KG1 (cell line): ENCODE results near the gene ZNF467.

Experiments
- DNase-seq: peaks from one replicate; lab custom pipeline; 2025; lab: John Stamatoyannopoulos, UW

Gene ZNF467

GRCh38 chr7:149727899-149728476 is 45.4 kb downstream of the ZNF467 start:
- DNase-seq: no peak

GRCh38 chr7:149727053-149727898 is 46.1 kb downstream of the ZNF467 start:
- no peak for DNase-seq

GRCh38 chr7:149725916-149726315 is 47.5 kb downstream of the ZNF467 start:
- no peak for DNase-seq

GRCh38 chr7:149725426-149725821 is 48.0 kb downstream of the ZNF467 start:
- no peak for DNase-seq

GRCh38 chr7:149724661-149725425 is 48.5 kb downstream of the ZNF467 start:
- DNase-seq: no peak

- no peak for DNase-seq
Observed at GRCh38 chr7:149723795-149724495, 49.4 kb downstream of the ZNF467 start.

- DNase-seq: no peak
Observed at GRCh38 chr7:149723082-149723767, 50.2 kb downstream of the ZNF467 start.

- DNase-seq: no peak
Observed at GRCh38 chr7:149722356-149722957, 50.9 kb downstream of the ZNF467 start.

- no peak for DNase-seq
Observed at GRCh38 chr7:149721084-149721601, 52.2 kb downstream of the ZNF467 start.

GRCh38 chr7:149720372-149721083 is 52.9 kb downstream of the ZNF467 start:
- DNase-seq: no peak

- no peak for DNase-seq
Observed at GRCh38 chr7:149719912-149720335, 53.5 kb downstream of the ZNF467 start.

- no peak for DNase-seq
Observed at GRCh38 chr7:149719050-149719899, 54.1 kb downstream of the ZNF467 start.

- DNase-seq: no peak
Observed at GRCh38 chr7:149718730-149719049, 54.7 kb downstream of the ZNF467 start.

GRCh38 chr7:149717481-149717880 is 55.9 kb downstream of the ZNF467 start:
- DNase-seq: no peak

- no peak for DNase-seq
Observed at GRCh38 chr7:149716932-149717307, 56.5 kb downstream of the ZNF467 start.

GRCh38 chr7:149716007-149716931 is 57.1 kb downstream of the ZNF467 start:
- no peak for DNase-seq

GRCh38 chr7:149715476-149715875 is 57.9 kb downstream of the ZNF467 start:
- no peak for DNase-seq

GRCh38 chr7:149714910-149715471 is 58.4 kb downstream of the ZNF467 start:
- DNase-seq: no peak
